AG09319 (cell line): Measurements from ENCODE around the gene CHMP4A.
A peak's percentile ranks its signal among the peaks of the same experiment; 100 is the strongest.

Experiments used
- DNase-seq: peaks from one replicate; pipeline ENCODE4 v3.0.0-alpha.2; 2010; ENCODE audit warnings: low read depth; ENCODE audit errors: extremely low read depth
- TF ChIP-seq, protein P1 (sequence below): IDR thresholded peaks from 2 replicates; pipeline ENCODE4 v1.5.1; 2011; ENCODE audit warnings: low read depth, mild to moderate bottlenecking, inconsistent platforms, low read length, moderate library complexity

The CHMP4A gene, protein sequence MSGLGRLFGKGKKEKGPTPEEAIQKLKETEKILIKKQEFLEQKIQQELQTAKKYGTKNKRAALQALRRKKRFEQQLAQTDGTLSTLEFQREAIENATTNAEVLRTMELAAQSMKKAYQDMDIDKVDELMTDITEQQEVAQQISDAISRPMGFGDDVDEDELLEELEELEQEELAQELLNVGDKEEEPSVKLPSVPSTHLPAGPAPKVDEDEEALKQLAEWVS

DNA sequence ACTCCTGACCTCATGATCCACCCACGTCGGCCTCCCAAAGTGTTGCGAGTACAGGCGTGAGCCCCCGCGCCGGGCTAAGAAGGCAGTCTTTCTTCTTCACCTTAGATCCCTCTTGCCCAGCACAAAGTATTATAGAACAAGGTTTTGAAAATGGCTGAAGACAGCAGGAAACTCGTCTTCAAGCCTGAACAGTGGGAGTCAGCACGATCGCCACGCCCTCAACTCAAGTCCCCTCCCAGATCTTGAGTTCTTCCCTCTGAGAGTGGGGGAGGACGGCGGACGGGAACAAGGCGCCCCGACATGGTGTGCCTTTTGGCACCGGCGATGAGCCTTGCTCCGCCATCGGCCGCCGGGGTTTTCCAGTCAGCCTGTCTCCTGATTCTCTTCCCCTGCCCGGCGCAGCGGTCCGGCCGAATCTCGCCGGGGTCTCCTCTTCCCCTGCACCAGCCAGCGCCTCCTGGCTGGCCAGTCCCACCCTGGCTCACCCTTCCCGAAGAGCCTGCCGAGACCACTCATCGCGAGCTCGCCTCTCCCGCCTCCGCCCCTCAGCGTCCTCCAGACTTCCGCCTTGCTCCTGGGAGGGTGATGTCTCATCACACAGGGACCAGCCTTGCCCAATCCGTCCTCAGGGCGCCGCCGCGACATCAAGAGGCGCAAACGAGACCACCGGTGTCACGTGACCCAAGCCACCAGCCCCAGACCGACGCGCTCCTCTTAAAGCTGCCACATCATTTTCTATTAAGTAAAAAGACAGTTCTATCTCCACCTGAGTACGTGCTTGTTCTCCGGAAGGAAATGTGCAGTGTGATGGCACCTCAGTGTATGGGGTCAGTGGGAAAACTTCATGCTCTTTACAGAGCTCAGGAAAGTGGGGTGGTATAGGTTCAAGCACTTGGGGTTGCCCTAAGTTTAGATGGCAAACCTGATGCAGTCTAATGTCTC, at the start of gene CHMP4A:
Gene CHMP4A (minus strand): TSS at position 565 of the 942 bp plus-strand sequence. CDS start 49 bp downstream, at position 516.
- peak; percentile 94 for DNase-seq
- TF ChIP-seq, protein P1, sequence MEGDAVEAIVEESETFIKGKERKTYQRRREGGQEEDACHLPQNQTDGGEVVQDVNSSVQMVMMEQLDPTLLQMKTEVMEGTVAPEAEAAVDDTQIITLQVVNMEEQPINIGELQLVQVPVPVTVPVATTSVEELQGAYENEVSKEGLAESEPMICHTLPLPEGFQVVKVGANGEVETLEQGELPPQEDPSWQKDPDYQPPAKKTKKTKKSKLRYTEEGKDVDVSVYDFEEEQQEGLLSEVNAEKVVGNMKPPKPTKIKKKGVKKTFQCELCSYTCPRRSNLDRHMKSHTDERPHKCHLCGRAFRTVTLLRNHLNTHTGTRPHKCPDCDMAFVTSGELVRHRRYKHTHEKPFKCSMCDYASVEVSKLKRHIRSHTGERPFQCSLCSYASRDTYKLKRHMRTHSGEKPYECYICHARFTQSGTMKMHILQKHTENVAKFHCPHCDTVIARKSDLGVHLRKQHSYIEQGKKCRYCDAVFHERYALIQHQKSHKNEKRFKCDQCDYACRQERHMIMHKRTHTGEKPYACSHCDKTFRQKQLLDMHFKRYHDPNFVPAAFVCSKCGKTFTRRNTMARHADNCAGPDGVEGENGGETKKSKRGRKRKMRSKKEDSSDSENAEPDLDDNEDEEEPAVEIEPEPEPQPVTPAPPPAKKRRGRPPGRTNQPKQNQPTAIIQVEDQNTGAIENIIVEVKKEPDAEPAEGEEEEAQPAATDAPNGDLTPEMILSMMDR, result peak; percentile 4

DNA sequence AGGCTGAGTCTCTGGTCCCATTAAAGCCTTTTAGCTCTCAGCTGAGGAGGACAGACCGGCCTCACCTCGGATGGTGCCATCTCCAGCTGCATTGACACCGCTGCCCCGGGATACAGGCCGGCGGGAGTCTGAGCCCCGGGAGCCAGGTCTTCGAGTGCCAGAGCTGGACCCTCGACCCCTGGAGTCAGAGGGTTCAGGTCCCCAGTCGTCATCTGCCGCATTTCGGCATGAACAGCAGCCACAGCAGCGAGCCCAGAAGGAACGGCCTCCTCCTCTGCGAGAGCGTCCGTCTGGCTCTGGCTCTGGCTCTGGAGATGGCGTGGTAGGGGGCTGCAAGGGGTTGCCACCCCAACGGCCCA, 48.7 kb upstream of the CHMP4A start:
- TF ChIP-seq, protein P1, result no peak
- no peak for DNase-seq

DNA sequence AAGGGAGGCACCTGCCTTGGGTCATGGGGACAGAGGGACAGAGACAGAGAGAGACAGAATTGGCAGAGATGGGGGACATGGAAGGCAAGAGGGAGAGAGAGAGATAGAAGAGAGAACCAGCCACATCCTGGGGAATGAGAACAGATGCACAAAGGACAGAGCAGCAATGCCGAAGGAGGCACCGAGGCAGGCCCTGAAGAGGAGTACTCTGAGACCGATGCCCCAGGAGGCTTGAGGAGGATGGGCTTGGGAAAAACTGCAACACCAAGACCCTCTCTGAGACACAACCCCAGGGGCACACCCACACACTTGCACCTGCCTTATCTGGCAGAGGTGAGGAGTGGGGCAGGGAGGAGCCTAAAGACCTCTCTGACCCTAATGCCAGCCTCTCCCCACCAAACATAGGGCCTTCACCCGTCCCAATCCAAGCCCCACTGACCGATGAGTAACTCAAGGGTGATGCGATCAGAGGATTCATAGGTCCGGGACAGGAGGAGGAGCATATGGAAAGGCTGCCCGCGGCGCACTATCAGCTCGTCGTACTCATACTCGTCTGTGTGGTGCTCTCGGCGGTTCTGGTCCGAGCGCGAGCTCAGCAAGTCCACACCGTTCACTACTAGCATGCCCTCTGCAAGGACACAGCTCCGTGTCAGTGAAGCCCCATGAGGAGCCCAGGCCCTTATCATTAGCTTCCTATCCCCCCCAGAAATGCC, 48.1 kb upstream of the CHMP4A start:
- TF ChIP-seq, protein P1, result no peak
- no peak for DNase-seq

DNA sequence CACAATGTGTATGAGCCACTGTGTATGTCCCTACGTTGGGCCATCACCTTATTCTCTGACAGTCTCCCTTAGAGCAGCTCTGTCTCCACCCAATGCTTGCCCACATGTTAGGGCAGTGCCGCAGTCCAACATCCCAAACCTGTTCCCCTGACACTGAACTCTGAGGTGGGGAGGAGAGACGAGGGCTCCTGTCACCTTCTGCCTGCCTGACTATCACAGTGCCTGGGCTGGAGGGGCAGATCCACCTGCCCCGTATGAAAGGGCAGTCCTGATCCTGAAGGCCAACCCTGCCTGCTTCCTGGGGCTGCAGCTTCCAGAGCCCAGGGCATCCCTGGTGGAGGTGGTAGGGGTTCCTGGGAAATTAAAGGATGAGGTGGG, 47.5 kb upstream of the CHMP4A start:
- no peak for DNase-seq

DNA sequence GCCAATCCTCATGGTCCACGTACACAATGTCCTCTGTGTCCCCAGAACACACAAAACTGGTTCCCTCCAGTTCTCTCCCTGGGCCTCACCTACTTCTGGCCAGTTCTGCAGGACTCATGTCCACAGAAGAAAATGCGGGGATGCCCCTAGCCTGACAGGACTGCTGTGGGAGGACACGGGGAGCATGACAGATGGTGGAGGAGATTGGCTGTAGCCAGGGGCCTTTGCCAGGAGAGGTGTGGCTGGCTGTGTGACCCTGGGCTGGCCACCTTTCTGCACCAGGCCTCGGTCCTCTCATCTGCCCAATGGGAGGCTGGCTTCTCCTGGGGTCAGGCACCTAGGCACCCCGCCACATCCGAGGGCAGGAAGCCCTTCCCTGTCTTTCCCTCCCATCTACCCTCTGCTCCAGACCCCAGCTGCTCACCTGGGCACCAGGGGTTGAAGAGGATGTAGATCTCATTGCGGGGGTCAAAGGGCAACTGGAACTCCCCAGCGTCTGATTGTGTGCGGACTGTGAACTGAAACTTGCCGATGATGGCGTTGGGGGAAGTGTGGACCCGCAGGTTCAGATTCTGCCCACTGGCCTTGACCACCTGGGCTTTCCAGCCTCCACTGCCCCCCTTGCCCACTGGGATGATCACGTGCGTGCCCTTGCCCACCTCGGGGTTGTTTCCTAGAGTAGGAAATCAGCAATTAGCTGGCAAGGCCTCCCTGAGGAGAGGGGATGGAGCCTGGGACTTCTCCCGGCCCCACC, 46.9 kb upstream of the CHMP4A start:
- TF ChIP-seq, protein P1, result no peak
- no peak for DNase-seq

More for the DNA sequence above, 47.5 kb upstream of the CHMP4A start:
- TF ChIP-seq, protein P1, result no peak

DNA sequence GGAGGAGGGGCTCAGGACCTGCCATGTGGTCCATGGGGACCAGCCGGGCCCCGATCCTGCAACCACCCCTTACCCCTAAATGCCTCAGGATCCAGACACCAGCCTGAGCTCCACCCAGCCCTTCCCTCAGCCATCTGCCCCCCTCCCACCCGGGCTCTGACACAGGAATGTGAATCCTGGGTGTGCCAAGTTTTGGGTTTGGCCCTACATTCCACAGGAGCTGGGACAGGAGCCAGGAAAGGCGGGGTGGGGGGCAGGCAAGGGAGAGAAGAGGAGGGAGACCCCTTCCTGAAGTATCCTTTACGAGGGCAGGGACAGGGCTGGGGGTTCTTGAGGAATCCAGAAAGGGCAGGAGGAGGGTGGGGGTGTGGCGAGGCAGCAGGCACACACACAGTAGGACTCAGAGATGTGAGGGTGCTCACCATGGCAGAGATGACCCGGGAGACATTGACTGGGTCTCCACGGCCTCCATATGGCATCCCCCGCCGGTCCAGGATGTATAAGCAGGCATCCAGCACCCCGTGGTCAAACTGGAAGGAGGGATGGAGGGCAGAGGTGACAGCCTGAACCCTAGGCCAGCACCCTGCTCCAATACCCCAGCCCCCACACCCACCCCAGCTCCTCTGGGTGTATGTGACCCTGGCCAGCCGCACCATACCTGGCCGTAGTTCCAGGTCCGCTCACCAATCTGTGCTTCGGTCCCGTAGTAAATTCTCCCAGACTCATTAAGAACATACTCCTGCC, 46.2 kb upstream of the CHMP4A start:
- peak; percentile 7 for DNase-seq

More for the DNA sequence above, 46.2 kb upstream of the CHMP4A start:
- TF ChIP-seq, protein P1, result no peak
